Osteoblast (primary cell): ENCODE measurements around the gene MEI4. TPM values are rescaled to one million over a fixed set of nuclear protein-coding genes. Genes with fewer than 3 reads are reported as not detected.

ENCODE experiments used
- DNase-seq: peaks from one replicate; pipeline ENCODE4 v3.0.0; 2011; ENCODE audit warnings: low spot score, mixed read lengths; ENCODE audit not compliant: insufficient read length; ENCODE audit errors: missing footprints
- H2AFZ ChIP-seq: 2 replicates; pipeline ENCODE4 v1.6.0; 2011; ENCODE audit warnings: mild to moderate bottlenecking, low read length
- H3K27ac ChIP-seq: 2 replicates; pipeline ENCODE4 v1.5.1; 2011; ENCODE audit warnings: mild to moderate bottlenecking, low read depth, low read length, moderate library complexity
- H3K27me3 ChIP-seq: 2 replicates; pipeline ENCODE4 v1.6.0; 2012; ENCODE audit warnings: mild to moderate bottlenecking, control low read depth, inconsistent platforms, low read length, moderate library complexity; ENCODE audit not compliant: insufficient read depth
- H3K36me3 ChIP-seq: 2 replicates; pipeline ENCODE4 v1.5.1; 2011; ENCODE audit warnings: mild to moderate bottlenecking, low read length, control low read depth, moderate library complexity; ENCODE audit not compliant: insufficient read depth
- H3K4me1 ChIP-seq: 2 replicates; pipeline ENCODE4 v1.5.1; 2011; ENCODE audit warnings: mild to moderate bottlenecking, low read length, control low read depth, moderate library complexity; ENCODE audit not compliant: insufficient read depth
- H3K4me2 ChIP-seq: 2 replicates; pipeline ENCODE4 v1.6.0; 2011; ENCODE audit warnings: mild to moderate bottlenecking, low read length; ENCODE audit not compliant: insufficient read depth
- H3K4me3 ChIP-seq: fragments of 200-600 bp; sonication (generic); 3 replicates; pipeline ENCODE4 v1.5.1; 2012; ENCODE audit warnings: mild to moderate bottlenecking, low read length, inconsistent platforms; ENCODE audit not compliant: insufficient read depth
- H3K79me2 ChIP-seq: 2 replicates; pipeline ENCODE4 v1.6.0; 2012; ENCODE audit warnings: mild to moderate bottlenecking, low read length, control low read depth, inconsistent platforms; ENCODE audit not compliant: insufficient read depth
- H3K9me3 ChIP-seq: 2 replicates; pipeline ENCODE4 v1.5.1; 2011; ENCODE audit warnings: low read depth, low read length, control low read depth
- H4K20me1 ChIP-seq: 2 replicates; pipeline ENCODE4 v1.6.0; 2012; ENCODE audit warnings: mild to moderate bottlenecking, low read length, control low read depth; ENCODE audit not compliant: insufficient read depth
- total RNA-seq: library from RNA; depleted of rRNA; stranded (reverse); fragments of >200 nt; gene quantifications from 2 replicates; pipeline ENCODE4 v1.2.3, GENCODE V29; 2012
- TF ChIP-seq, protein P1 (sequence below): IDR thresholded peaks from 2 replicates; pipeline ENCODE4 v1.5.1; 2011; ENCODE audit warnings: mild to moderate bottlenecking, low read depth, low read length, moderate library complexity; ENCODE audit errors: extremely low read depth

MEI4 gene
- total RNA-seq, 1 donor, result not detected

DNA sequence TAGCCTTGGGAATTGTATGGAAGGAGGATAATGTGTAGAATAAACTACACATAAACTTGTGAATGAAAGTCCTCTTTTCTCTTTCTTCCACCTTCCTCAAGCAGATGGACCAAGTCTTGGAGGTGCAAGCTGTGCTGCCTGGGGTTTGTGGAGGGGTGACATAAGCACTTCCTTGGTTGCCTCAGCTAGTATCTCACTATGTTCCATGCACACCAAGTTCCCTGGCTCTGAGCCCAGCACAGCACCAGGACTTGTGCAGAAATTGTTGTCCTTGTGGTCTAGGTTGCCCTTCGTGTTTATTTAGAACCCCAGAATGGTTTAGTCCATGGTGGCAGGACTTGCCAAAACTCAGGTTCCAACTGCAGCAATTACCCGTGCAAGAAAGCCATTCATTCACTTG is 110.3 kb downstream of the MEI4 start:
- Histone ChIP-seq H3K4me2 (no peak overlapping the region), H3K4me1 (no peaks in the 10 kb centered on the region), H2AFZ (no peak overlapping the region), H3K79me2 (no peaks in the 10 kb centered on the region), H3K9me3 (no peaks in the 10 kb centered on the region), H3K4me3 (no peak overlapping the region), H3K36me3 (no peaks in the 10 kb centered on the region), H3K27ac (no peak overlapping the region), H3K27me3 (no peaks in the 10 kb centered on the region), H4K20me1 (no peaks in the 10 kb centered on the region)
- TF ChIP-seq, protein P1, sequence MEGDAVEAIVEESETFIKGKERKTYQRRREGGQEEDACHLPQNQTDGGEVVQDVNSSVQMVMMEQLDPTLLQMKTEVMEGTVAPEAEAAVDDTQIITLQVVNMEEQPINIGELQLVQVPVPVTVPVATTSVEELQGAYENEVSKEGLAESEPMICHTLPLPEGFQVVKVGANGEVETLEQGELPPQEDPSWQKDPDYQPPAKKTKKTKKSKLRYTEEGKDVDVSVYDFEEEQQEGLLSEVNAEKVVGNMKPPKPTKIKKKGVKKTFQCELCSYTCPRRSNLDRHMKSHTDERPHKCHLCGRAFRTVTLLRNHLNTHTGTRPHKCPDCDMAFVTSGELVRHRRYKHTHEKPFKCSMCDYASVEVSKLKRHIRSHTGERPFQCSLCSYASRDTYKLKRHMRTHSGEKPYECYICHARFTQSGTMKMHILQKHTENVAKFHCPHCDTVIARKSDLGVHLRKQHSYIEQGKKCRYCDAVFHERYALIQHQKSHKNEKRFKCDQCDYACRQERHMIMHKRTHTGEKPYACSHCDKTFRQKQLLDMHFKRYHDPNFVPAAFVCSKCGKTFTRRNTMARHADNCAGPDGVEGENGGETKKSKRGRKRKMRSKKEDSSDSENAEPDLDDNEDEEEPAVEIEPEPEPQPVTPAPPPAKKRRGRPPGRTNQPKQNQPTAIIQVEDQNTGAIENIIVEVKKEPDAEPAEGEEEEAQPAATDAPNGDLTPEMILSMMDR, result no peak
- no peak for DNase-seq

DNA sequence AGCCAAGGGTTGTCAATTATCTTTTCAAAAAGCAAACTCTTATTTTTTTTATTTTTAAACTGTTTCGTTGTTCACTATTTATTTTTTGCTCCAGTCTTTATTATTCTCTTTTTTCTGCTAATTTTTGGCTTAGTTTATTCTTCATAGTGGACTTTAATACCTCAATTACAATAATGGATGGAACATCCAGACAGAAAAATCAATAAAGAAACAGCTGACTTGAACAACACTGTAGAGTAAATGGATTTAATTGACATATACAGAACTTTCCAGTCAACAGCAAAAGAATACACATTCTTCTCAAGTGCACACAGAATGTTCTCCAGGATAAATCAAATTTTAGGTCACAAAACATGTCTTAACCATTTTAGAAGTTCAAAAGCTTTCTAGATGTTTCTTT is 111.5 kb downstream of the MEI4 start:
- Histone ChIP-seq H3K4me2 (no peak overlapping the region), H2AFZ (no peak overlapping the region), H3K27me3 (no peaks in the 10 kb centered on the region), H3K4me1 (no peaks in the 10 kb centered on the region), H3K36me3 (no peaks in the 10 kb centered on the region), H4K20me1 (no peaks in the 10 kb centered on the region), H3K27ac (no peak overlapping the region), H3K79me2 (no peaks in the 10 kb centered on the region), H3K9me3 (peaks cover 3% of the 10 kb centered on the region), H3K4me3 (no peak overlapping the region)
- TF ChIP-seq, protein P1, result no peak
- no peak for DNase-seq

DNA sequence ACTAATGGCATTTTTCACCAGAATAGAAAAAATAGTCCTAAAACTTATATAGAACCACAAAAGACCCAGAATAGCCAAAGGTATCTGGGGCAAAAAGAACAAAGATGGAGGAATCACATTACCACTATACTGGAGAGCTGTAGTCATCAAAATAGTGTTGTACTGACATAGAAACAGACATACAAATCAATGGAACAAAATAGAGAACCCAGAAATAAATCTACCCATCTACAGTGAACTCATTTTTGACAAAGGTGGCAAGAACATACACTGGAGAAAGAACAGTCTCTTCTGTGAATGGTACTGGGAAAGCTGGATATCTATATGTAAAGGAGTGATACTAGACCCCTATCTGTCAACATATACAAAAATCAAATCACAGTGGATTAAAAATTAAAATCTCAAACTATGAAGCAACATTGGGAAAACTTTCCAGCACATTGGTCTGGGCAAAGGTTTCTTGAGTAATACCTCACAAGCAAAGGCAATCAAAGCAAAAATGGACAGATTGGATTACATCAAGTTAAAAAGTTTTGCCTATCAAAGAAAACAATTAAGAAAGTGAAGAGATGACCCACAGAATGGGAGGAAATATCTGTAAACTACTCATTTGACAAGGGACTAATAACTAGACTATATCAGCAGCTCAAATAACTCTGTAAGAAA is 120.5 kb downstream of the MEI4 start:
- Histone ChIP-seq H2AFZ (no peak overlapping the region), H3K27ac (no peak overlapping the region), H4K20me1 (no peaks in the 10 kb centered on the region), H3K27me3 (no peaks in the 10 kb centered on the region), H3K4me2 (no peak overlapping the region), H3K79me2 (no peaks in the 10 kb centered on the region), H3K36me3 (no peaks in the 10 kb centered on the region), H3K9me3 (peaks cover 3% of the 10 kb centered on the region), H3K4me1 (no peaks in the 10 kb centered on the region), H3K4me3 (no peak overlapping the region)
- DNase-seq, result no peak
- TF ChIP-seq, protein P1, result no peak

DNA sequence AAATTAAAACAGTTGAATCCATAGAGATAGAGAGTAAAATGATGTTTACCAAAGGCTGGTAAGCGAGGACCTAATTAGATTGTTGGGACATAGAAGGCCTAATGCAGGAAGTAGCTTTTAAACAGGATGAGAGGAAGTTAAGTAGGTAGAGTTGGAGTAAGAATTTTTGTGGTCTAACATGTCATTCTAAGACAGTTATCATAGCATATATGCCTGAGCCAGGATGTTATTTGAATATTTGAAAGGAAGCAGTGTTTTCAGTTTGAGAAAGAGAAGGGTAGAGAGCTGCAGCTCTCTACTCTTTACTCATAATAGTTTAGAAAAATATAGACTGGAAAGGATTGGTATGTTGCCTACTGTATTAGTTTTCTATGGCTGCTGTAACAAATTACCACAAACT is 121.6 kb downstream of the MEI4 start:
- no peak overlapping the region for H3K4me3 ChIP-seq
- H2AFZ ChIP-seq, result no peak overlapping the region
- no peaks in the 10 kb centered on the region for H3K9me3 ChIP-seq
- H3K27ac ChIP-seq, result no peak overlapping the region
- no peaks in the 10 kb centered on the region for H4K20me1 ChIP-seq
- H3K36me3 ChIP-seq, result no peaks in the 10 kb centered on the region
- no peaks in the 10 kb centered on the region for H3K27me3 ChIP-seq
- H3K79me2 ChIP-seq, result no peaks in the 10 kb centered on the region
- H3K4me2 ChIP-seq, result no peak overlapping the region
- DNase-seq, result no peak
- TF ChIP-seq, protein P1, result no peak
- H3K4me1 ChIP-seq, result no peaks in the 10 kb centered on the region
